Measurements from ENCODE around the gene AK3.
A peak's percentile ranks its signal among the peaks of the same experiment; 100 is the strongest.

Gene AK3

DNA sequence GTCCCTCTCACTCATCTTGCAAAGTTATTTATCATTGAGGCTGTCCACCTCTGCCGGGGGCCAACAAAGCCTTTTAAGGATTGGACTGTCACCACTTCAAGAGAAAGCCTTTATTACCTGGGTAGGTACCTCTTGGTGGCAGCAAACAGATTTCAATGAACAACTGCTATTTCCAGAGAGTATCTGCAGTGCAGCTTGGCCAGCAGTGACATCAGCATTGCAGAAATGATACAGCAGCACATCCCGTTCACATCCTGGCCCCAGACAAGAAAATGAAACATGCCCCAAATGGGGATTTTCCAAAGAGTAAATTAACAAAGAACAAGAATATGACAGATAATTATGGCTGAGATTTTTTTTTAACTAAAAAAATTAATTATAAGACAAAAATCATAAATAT lies 72.4 kb downstream of the AK3 start:
- TF ChIP-seq CEBPB (IDR thresholded peaks at IDR 0.05): no peak
- no peak for TF ChIP-seq TAF1 (IDR thresholded peaks at IDR 0.05; ENCODE audit: low read depth)
- no peak for TF ChIP-seq ZBTB7A (IDR thresholded peaks at IDR 0.05; ENCODE audit: low read depth)
- TF ChIP-seq CREB1 (IDR thresholded peaks at IDR 0.05; ENCODE audit: low read depth): no peak
- TF ChIP-seq MAX (IDR thresholded peaks at IDR 0.05): no peak
- TF ChIP-seq NFIC (IDR thresholded peaks at IDR 0.05): no peak
- TF ChIP-seq REST (IDR thresholded peaks at IDR 0.05; ENCODE audit: low read depth): no peak
- TF ChIP-seq TEAD4 (IDR thresholded peaks at IDR 0.05): no peak

GRCh38 chr9:4667681-4668080 lies 73.3 kb downstream of the AK3 start:
- TF ChIP-seq USF1 (IDR thresholded peaks at IDR 0.05) (no peak), EP300 (IDR thresholded peaks at IDR 0.05; ENCODE audit: borderline replicate concordance) (no peak), CREB1 (IDR thresholded peaks at IDR 0.05; ENCODE audit: low read depth) (no peak)

- no peak for TF ChIP-seq EP300 (IDR thresholded peaks at IDR 0.05; ENCODE audit: borderline replicate concordance)
- TF ChIP-seq FOXM1 (IDR thresholded peaks at IDR 0.05; ENCODE audit: borderline replicate concordance, low read depth): no peak
- TF ChIP-seq MAX (IDR thresholded peaks at IDR 0.05): peak; percentile 83
- 0 out of 2 replicates have a peak, but pooled peaks have one; percentile 23 for TF ChIP-seq TEAD4 (IDR thresholded peaks at IDR 0.05)
- TF ChIP-seq NFIC (IDR thresholded peaks at IDR 0.05): 0 out of 2 replicates have a peak, but pooled peaks have one; percentile 11
- TF ChIP-seq RAD21 (IDR thresholded peaks at IDR 0.05; ENCODE audit: low read depth): no peak
- peak; percentile 70 for TF ChIP-seq EGR1 (IDR thresholded peaks at IDR 0.05)
- no peak for TF ChIP-seq REST (IDR thresholded peaks at IDR 0.05; ENCODE audit: low read depth)
- no peak for TF ChIP-seq ZBTB7A (IDR thresholded peaks at IDR 0.05; ENCODE audit: low read depth)
Measured at GRCh38 chr9:4666042-4666699, 74.8 kb downstream of the AK3 start, which contains the start of gene SPATA6L. Gene SPATA6L (minus strand): TSS chr9:4666480. CDS start chr9:4666250, 230 bp downstream.

- TF ChIP-seq TAF1 (IDR thresholded peaks at IDR 0.05; ENCODE audit: low read depth) (no peak), EP300 (IDR thresholded peaks at IDR 0.05; ENCODE audit: borderline replicate concordance) (no peak), FOXM1 (IDR thresholded peaks at IDR 0.05; ENCODE audit: borderline replicate concordance, low read depth) (no peak), REST (IDR thresholded peaks at IDR 0.05; ENCODE audit: low read depth) (no peak), USF1 (IDR thresholded peaks at IDR 0.05) (no peak), CREB1 (IDR thresholded peaks at IDR 0.05; ENCODE audit: low read depth) (no peak), CEBPB (IDR thresholded peaks at IDR 0.05) (no peak)
Measured at GRCh38 chr9:4665357-4665756, 75.6 kb downstream of the AK3 start.

GRCh38 chr9:4663956-4664355 lies 77.0 kb downstream of the AK3 start:
- TF ChIP-seq MAX (IDR thresholded peaks at IDR 0.05) (no peak), TAF1 (IDR thresholded peaks at IDR 0.05; ENCODE audit: low read depth) (no peak), YY1 (IDR thresholded peaks at IDR 0.05; ENCODE audit: low read depth) (no peak), TCF12 (IDR thresholded peaks at IDR 0.05; ENCODE audit: low read depth) (no peak), EGR1 (IDR thresholded peaks at IDR 0.05) (no peak), CEBPB (IDR thresholded peaks at IDR 0.05) (no peak), USF1 (IDR thresholded peaks at IDR 0.05) (no peak)

Measured in Ishikawa (cell line).